ENCODE data around the gene MYOG. TPM values are rescaled to one million over a fixed set of nuclear protein-coding genes. Genes with fewer than 3 reads are reported as not detected.
A peak's percentile ranks its signal among the peaks of the same experiment; 100 is the strongest.

Gene MYOG
- total RNA-seq, 4 donors from 2014 or later: not detected

GRCh38 chr1:203045821-203046594 lies 39.8 kb downstream of the MYOG start:
- TF ChIP-seq POLR2AphosphoS5 (IDR thresholded peaks at IDR 0.05): no peak
- no peak for TF ChIP-seq EP300 (IDR thresholded peaks at IDR 0.05)
- TF ChIP-seq POLR2A (IDR thresholded peaks at IDR 0.05): no peak
- WGBS: 81% methylated on average over 16 of the region's 16 CpGs
- Histone ChIP-seq H3K27ac (no peak overlapping the region), H3K4me1 (no peaks in the 10 kb centered on the region), H3K9me3 (no peaks in the 10 kb centered on the region), H3K27me3 (no peaks in the 10 kb centered on the region), H3K4me3 (no peak overlapping the region), H3K36me3 (no peaks in the 10 kb centered on the region)
- DNase-seq (ENCODE audit: low spot score in 2 of 2): no peak

GRCh38 chr1:203045336-203045735 lies 40.5 kb downstream of the MYOG start:
- DNase-seq (ENCODE audit: low spot score in 2 of 2): no peak
- H3K9me3 ChIP-seq: no peaks in the 10 kb centered on the region
- H3K27ac ChIP-seq: no peak overlapping the region
- WGBS: 92% methylated on average over 17 of the region's 17 CpGs
- H3K4me3 ChIP-seq: no peak overlapping the region
- H3K4me1 ChIP-seq: no peaks in the 10 kb centered on the region
- H3K36me3 ChIP-seq: no peaks in the 10 kb centered on the region
- TF ChIP-seq POLR2A (IDR thresholded peaks at IDR 0.05) (no peak), CTCF (IDR thresholded peaks at IDR 0.05) (no peak), EP300 (IDR thresholded peaks at IDR 0.05) (no peak), POLR2AphosphoS5 (IDR thresholded peaks at IDR 0.05) (no peak)
- no peaks in the 10 kb centered on the region for H3K27me3 ChIP-seq

GRCh38 chr1:203044546-203045250 lies 41.1 kb downstream of the MYOG start:
- Histone ChIP-seq H3K36me3 (no peaks in the 10 kb centered on the region), H3K27me3 (no peaks in the 10 kb centered on the region), H3K27ac (no peak overlapping the region), H3K4me1 (no peaks in the 10 kb centered on the region), H3K4me3 (no peak overlapping the region), H3K9me3 (no peaks in the 10 kb centered on the region)
- TF ChIP-seq CTCF (IDR thresholded peaks at IDR 0.05): no peak
- TF ChIP-seq EP300 (IDR thresholded peaks at IDR 0.05): no peak
- TF ChIP-seq POLR2A (IDR thresholded peaks at IDR 0.05): no peak
- 90% methylated on average over 7 of the region's 7 CpGs for WGBS
- no peak for DNase-seq (ENCODE audit: low spot score in 2 of 2)

GRCh38 chr1:203043830-203044545 lies 41.8 kb downstream of the MYOG start:
- Histone ChIP-seq H3K27me3 (no peaks in the 10 kb centered on the region), H3K27ac (no peak overlapping the region), H3K4me1 (no peaks in the 10 kb centered on the region), H3K4me3 (no peak overlapping the region), H3K36me3 (no peaks in the 10 kb centered on the region), H3K9me3 (no peaks in the 10 kb centered on the region)
- peak in 1 of 2 donors; percentile 54 for DNase-seq (ENCODE audit: low spot score in 2 of 2)
- 98% methylated on average over 14 of the region's 14 CpGs for WGBS
- TF ChIP-seq POLR2AphosphoS5 (IDR thresholded peaks at IDR 0.05) (no peak), EP300 (IDR thresholded peaks at IDR 0.05) (no peak), CTCF (IDR thresholded peaks at IDR 0.05) (no peak), POLR2A (IDR thresholded peaks at IDR 0.05) (no peak)

- no peak overlapping the region for H3K4me3 ChIP-seq
- peaks cover 12% of the 10 kb centered on the region for H3K4me1 ChIP-seq
- TF ChIP-seq POLR2AphosphoS5 (IDR thresholded peaks at IDR 0.05) (no peak), CTCF (IDR thresholded peaks at IDR 0.05) (no peak), EP300 (IDR thresholded peaks at IDR 0.05) (no peak)
- peak in 1 of 2 donors; percentile 31 for DNase-seq (ENCODE audit: low spot score in 2 of 2)
- 97% methylated on average over 3 of the region's 3 CpGs for WGBS
- no peaks in the 10 kb centered on the region for H3K27me3 ChIP-seq
- no peaks in the 10 kb centered on the region for H3K9me3 ChIP-seq
- H3K27ac ChIP-seq: no peak overlapping the region
- H3K36me3 ChIP-seq: no peaks in the 10 kb centered on the region
Observed at GRCh38 chr1:203041351-203041932, 44.4 kb downstream of the MYOG start.

Measured in suprapubic skin (tissue), 4 donors.